CD8-positive, alpha-beta memory T cell (primary cell): ENCODE data around the gene ZC3H7A. TPM values are rescaled to one million over a fixed set of nuclear protein-coding genes. Genes with fewer than 3 reads are reported as not detected.

Experiments
- CTCF ChIA-PET: fragments of 350-600 bp; sonication (Branson Sonifier 250); formaldehyde crosslinking; loops from one replicate; lab custom pipeline; 2021; ENCODE audit warnings: antibody characterized with exemption; lab: Charles Lee
- POLR2A ChIA-PET: fragments of 350-600 bp; sonication (Branson Sonifier 250); formaldehyde crosslinking; loops from one replicate; lab custom pipeline; 2021; ENCODE audit warnings: antibody characterized with exemption; lab: Charles Lee
- DNase-seq, 5 donors: peaks; one replicate each; pipeline versions ENCODE4 v3.0.0 to v3.0.0-alpha.2; 2020 to 2022; ENCODE audit warnings: mixed read lengths in 1 of 5
- H3K27ac ChIP-seq: one replicate; pipeline ENCODE4 v1.7.0; 2013; ENCODE audit warnings: low read depth, mild to moderate bottlenecking, low read length, moderate library complexity
- H3K27me3 ChIP-seq: 2 replicates; pipeline ENCODE4 v1.7.0; 2013; ENCODE audit warnings: low read length, mild to moderate bottlenecking; ENCODE audit not compliant: insufficient read depth, poor library complexity, severe bottlenecking
- H3K36me3 ChIP-seq: 2 replicates; pipeline ENCODE4 v1.7.0; 2013; ENCODE audit warnings: mild to moderate bottlenecking, low read length, moderate library complexity; ENCODE audit not compliant: insufficient read depth
- H3K4me1 ChIP-seq: 2 replicates; pipeline ENCODE4 v1.7.0; 2013; ENCODE audit warnings: mild to moderate bottlenecking, low read length, moderate library complexity; ENCODE audit not compliant: insufficient read depth
- H3K4me3 ChIP-seq: 2 replicates; pipeline ENCODE4 v1.7.0; 2013; ENCODE audit warnings: mild to moderate bottlenecking, low read length
- H3K9me3 ChIP-seq: 2 replicates; pipeline ENCODE4 v1.7.0; 2013; ENCODE audit warnings: mild to moderate bottlenecking, low read length
- H3K27ac Mint-ChIP-seq, 8 donors: one replicate each; pipeline ENCODE4 v1.8.0; 2020 to 2021; ENCODE audit warnings: mixed read lengths in 8 of 8, mild to moderate bottlenecking in 6 of 8, inconsistent platforms in 3 of 8, moderate library complexity in 3 of 8
- H3K27me3 Mint-ChIP-seq, 2 donors: one replicate each; pipeline ENCODE4 v1.8.0; 2020 to 2021; ENCODE audit warnings: mixed read lengths in 2 of 2, mild to moderate bottlenecking in 1 of 2, moderate library complexity in 1 of 2
- H3K36me3 Mint-ChIP-seq, 3 donors: one replicate each; pipeline ENCODE4 v1.8.0; 2020 to 2021; ENCODE audit warnings: mixed read lengths in 3 of 3, inconsistent platforms in 1 of 3, mild to moderate bottlenecking in 1 of 3
- H3K4me1 Mint-ChIP-seq, 3 donors: one replicate each; pipeline ENCODE4 v1.8.0; 2020 to 2021; ENCODE audit warnings: mixed read lengths in 3 of 3, inconsistent platforms in 1 of 3, mild to moderate bottlenecking in 1 of 3
- H3K4me3 Mint-ChIP-seq, 7 donors: one replicate each; pipeline ENCODE4 v1.8.0; 2020 to 2021; ENCODE audit warnings: mixed read lengths in 7 of 7, mild to moderate bottlenecking in 6 of 7, moderate library complexity in 4 of 7, inconsistent platforms in 2 of 7
- H3K9me3 Mint-ChIP-seq, 5 donors: one replicate each; pipeline ENCODE4 v1.8.0; 2020 to 2022; ENCODE audit warnings: mixed read lengths in 5 of 5, mild to moderate bottlenecking in 3 of 5, moderate library complexity in 2 of 5, inconsistent platforms in 1 of 5
- polyA plus RNA-seq: library from polyadenylated mRNA; unstranded; fragments of 300-500 nt; fragmentation: Illumina TruSeq; gene quantifications from one replicate; pipeline ENCODE4 v1.2.3, GENCODE V29; 2021
- total RNA-seq, 2 experiments: library from RNA; stranded (reverse); gene quantifications; one replicate each; pipeline ENCODE4 v1.2.3, GENCODE V29; 2021

ZC3H7A gene
- total and polyA plus RNA-seq, 3 experiments from 2014 or later = 35.6 to 54.2 (median 51.9) TPM

DNA sequence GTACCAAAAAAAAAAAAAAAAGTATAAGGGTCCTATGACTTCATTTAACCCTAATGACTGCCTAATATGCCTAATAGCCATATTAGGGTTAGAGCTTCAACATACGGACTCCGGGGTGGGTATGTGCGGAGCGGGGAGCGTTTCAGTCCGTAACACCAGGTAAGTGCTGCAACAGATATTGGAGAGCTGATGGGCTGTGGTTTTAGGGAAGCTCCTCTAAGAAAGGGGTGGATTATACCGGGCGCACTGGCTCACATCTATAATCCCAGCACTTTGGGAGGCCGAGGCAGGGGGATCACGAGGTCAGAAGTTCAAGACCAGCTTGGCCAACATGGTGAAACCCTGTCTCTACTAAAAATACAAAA is 1.9 kb upstream of the ZC3H7A start:
- no peaks in the 10 kb centered on the region for H3K9me3 ChIP-seq
- Mint-ChIP-seq H3K27me3 (peaks cover 0 to 5% of the 10 kb centered on the region in 2 donors), H3K27ac (peak overlapping the region in 6 of 8 donors; percentile 97 to 100 (median 98)), H3K4me1 (peaks cover 44 to 58% (median 58%) of the 10 kb centered on the region in 3 donors), H3K36me3 (peaks cover 0 to 23% (median 0%) of the 10 kb centered on the region in 3 donors), H3K4me3 (peak overlapping the region in 6 of 7 donors; percentile 23 to 95 (median 81)), H3K9me3 (no peaks in the 10 kb centered on the region)
- peak overlapping the region; percentile 97 for H3K4me3 ChIP-seq
- H3K36me3 ChIP-seq = no peaks in the 10 kb centered on the region
- DNase-seq = no peak
- POLR2A ChIA-PET = interaction anchor here (4.2 kb wide), 1 partner anchor 15 kb away, joined by 45 read pairs; no protein-coding TSS in a partner anchor
- no peaks in the 10 kb centered on the region for H3K27me3 ChIP-seq
- H3K4me1 ChIP-seq = peaks cover 48% of the 10 kb centered on the region
- CTCF ChIA-PET = interaction anchor here (3.5 to 5.2 kb wide), 3 partner anchors 12 to 56 kb away, joined by 21 to 92 read pairs (median 34); partner anchors contain the start of gene TXNDC11
- H3K27ac ChIP-seq = peak overlapping the region; percentile 98

GRCh38 chr16:11797957-11798299 is 870 bp upstream of the ZC3H7A start:
- H3K4me1 Mint-ChIP-seq = peaks cover 53 to 69% (median 69%) of the 10 kb centered on the region in 3 donors
- POLR2A ChIA-PET = interaction anchor here (0.5 to 4.2 kb wide), 7 partner anchors 14 to 148 kb away, joined by 3 to 60 read pairs (median 6); partner anchors contain the start of genes GSPT1 and TXNDC11
- peak overlapping the region; percentile 92 to 97 (median 93) for H3K4me3 Mint-ChIP-seq
- peaks cover 0 to 25% (median 2%) of the 10 kb centered on the region in 3 donors for H3K36me3 Mint-ChIP-seq
- Histone ChIP-seq H3K27ac (peak overlapping the region; percentile 98), H3K4me1 (peaks cover 59% of the 10 kb centered on the region), H3K36me3 (no peaks in the 10 kb centered on the region), H3K27me3 (no peaks in the 10 kb centered on the region), H3K9me3 (no peaks in the 10 kb centered on the region), H3K4me3 (peak overlapping the region; percentile 97)
- CTCF ChIA-PET = interaction anchor here (0.9 to 5.2 kb wide), 15 partner anchors 13 to 402 kb away, joined by 3 to 92 read pairs (median 5); partner anchors contain the start of gene TXNDC11
- H3K27me3 Mint-ChIP-seq = peaks cover 0 to 5% of the 10 kb centered on the region in 2 donors
- H3K9me3 Mint-ChIP-seq = no peaks in the 10 kb centered on the region
- DNase-seq = no peak
- peak overlapping the region; percentile 97 to 100 (median 98) for H3K27ac Mint-ChIP-seq

GRCh38 chr16:11796227-11797165 is 562 bp downstream of the ZC3H7A start:
- peak overlapping the region; percentile 92 for H3K27ac ChIP-seq
- ChIA-PET POLR2A (interaction anchor here (0.7 to 4.2 kb wide), 8 partner anchors 9 to 131 kb away, joined by 3 to 60 read pairs (median 7); partner anchors contain the start of genes GSPT1 and TXNDC11), CTCF (interaction anchor here (0.7 to 5.2 kb wide), 18 partner anchors 13 to 400 kb away, joined by 3 to 92 read pairs (median 5); partner anchors contain the start of genes RSL1D1 and TXNDC11)
- no peaks in the 10 kb centered on the region for H3K9me3 ChIP-seq
- peak overlapping the region; percentile 68 for H3K4me3 ChIP-seq
- peaks cover 71% of the 10 kb centered on the region for H3K4me1 ChIP-seq
- DNase-seq = peak; percentile 13 to 61 (median 34)
- no peaks in the 10 kb centered on the region for H3K9me3 Mint-ChIP-seq
- H3K4me1 Mint-ChIP-seq = peaks cover 62 to 79% (median 77%) of the 10 kb centered on the region in 3 donors
- peak overlapping the region; percentile 80 to 97 (median 95) for H3K4me3 Mint-ChIP-seq
- H3K27me3 Mint-ChIP-seq = peaks cover 0 to 7% of the 10 kb centered on the region in 2 donors
- peak overlapping the region; percentile 92 to 100 (median 97) for H3K27ac Mint-ChIP-seq
- H3K27me3 ChIP-seq = no peaks in the 10 kb centered on the region
- peaks cover 0 to 28% (median 2%) of the 10 kb centered on the region in 3 donors for H3K36me3 Mint-ChIP-seq
- no peaks in the 10 kb centered on the region for H3K36me3 ChIP-seq

DNA sequence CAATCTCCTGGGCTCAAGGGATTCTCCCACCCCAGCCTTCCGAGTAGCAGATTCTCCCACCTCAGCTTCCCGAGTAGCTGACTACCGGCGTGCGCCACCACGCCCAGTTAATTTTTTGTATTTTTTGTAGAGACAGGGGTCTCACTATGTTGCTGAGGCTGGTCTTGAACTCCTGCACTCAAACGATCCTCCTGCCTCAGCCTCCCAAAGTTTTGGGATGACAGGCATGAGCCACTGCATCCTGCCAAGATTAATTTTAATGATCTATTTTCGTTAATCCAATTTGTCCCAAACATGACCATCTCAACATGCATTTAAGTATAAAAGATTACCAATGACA is 1.2 kb downstream of the ZC3H7A start:
- Histone ChIP-seq H3K27me3 (no peaks in the 10 kb centered on the region), H3K36me3 (no peaks in the 10 kb centered on the region), H3K4me3 (peak overlapping the region; percentile 68), H3K27ac (peak overlapping the region; percentile 92), H3K4me1 (peaks cover 76% of the 10 kb centered on the region), H3K9me3 (no peaks in the 10 kb centered on the region)
- H3K36me3 Mint-ChIP-seq = peaks cover 0 to 33% (median 2%) of the 10 kb centered on the region in 3 donors
- H3K4me3 Mint-ChIP-seq = peak overlapping the region; percentile 80 to 97 (median 95)
- no peak for DNase-seq
- H3K27me3 Mint-ChIP-seq = peaks cover 0 to 7% of the 10 kb centered on the region in 2 donors
- CTCF ChIA-PET = interaction anchor here (1.1 to 5.2 kb wide), 6 partner anchors 12 to 264 kb away, joined by 4 to 92 read pairs (median 8); partner anchors contain the start of gene TXNDC11
- H3K4me1 Mint-ChIP-seq = peaks cover 67 to 83% (median 81%) of the 10 kb centered on the region in 3 donors
- no peaks in the 10 kb centered on the region for H3K9me3 Mint-ChIP-seq
- POLR2A ChIA-PET = interaction anchor here (0.7 to 4.2 kb wide), 5 partner anchors 9 to 130 kb away, joined by 3 to 60 read pairs (median 8); partner anchors contain the start of gene TXNDC11
- peak overlapping the region; percentile 87 to 100 (median 94) for H3K27ac Mint-ChIP-seq

DNA sequence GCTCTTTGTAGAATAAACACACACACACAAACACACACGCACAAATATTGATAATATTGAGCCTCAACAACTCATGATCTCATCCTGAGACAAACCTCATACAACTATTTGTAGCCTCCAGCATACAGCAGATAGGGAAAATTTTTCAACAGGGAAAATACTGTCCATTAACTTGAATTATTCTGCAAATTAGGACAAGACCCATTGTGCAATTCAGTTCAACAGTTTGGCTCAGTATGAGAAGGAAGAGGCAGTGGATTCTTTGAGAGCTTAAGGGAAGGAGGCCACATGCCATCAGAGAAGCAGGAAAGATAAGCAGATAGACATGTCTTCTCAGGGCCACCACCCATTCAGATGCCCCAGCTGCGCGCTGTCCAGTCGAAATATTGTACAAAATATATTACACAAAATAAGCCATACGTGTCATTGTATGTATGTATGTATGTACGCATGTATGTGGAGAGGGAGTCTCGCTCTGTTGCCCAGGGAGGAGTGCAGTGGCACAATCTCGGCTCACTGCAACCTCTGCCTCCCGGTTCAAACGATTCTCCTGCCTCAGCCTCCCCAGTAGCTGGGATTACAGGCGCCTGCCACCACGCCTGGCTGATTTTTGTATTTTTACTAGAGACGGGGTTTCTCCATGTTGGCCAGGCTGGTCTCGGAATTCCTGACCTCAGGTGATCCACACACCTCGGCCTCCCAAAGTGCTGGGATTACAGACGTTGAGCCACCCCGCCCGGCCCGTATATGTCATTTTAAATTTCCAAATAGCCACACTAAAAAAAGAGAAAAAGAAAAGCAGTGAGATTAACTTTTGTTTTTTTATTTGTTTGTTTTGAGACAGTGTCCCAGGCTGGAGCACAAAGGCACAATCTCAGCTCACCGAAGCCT is 1.8 kb downstream of the ZC3H7A start:
- peak overlapping the region; percentile 68 for H3K4me3 ChIP-seq
- H3K36me3 Mint-ChIP-seq = peaks cover 0 to 35% (median 4%) of the 10 kb centered on the region in 3 donors
- no peaks in the 10 kb centered on the region for H3K36me3 ChIP-seq
- H3K4me1 Mint-ChIP-seq = peaks cover 66 to 83% (median 81%) of the 10 kb centered on the region in 3 donors
- H3K9me3 ChIP-seq = no peaks in the 10 kb centered on the region
- no peaks in the 10 kb centered on the region for H3K9me3 Mint-ChIP-seq
- CTCF ChIA-PET = interaction anchor here (2.4 to 5.2 kb wide), 2 partner anchors 11 to 26 kb away, joined by 8 to 92 read pairs; no protein-coding TSS in a partner anchor
- no peak for DNase-seq
- POLR2A ChIA-PET = interaction anchor here (0.7 to 4.2 kb wide), 4 partner anchors 11 to 52 kb away, joined by 3 to 60 read pairs (median 24); partner anchors contain the start of gene TXNDC11
- H3K4me3 Mint-ChIP-seq = peak overlapping the region; percentile 80 to 97 (median 95)
- peak overlapping the region; percentile 87 to 100 (median 94) for H3K27ac Mint-ChIP-seq
- peaks cover 0 to 7% of the 10 kb centered on the region in 2 donors for H3K27me3 Mint-ChIP-seq
- no peaks in the 10 kb centered on the region for H3K27me3 ChIP-seq
- peak overlapping the region; percentile 5 for H3K27ac ChIP-seq
- H3K4me1 ChIP-seq = peaks cover 74% of the 10 kb centered on the region

GRCh38 chr16:11794447-11794846 is 2.6 kb downstream of the ZC3H7A start:
- Mint-ChIP-seq H3K27me3 (peaks cover 0 to 7% of the 10 kb centered on the region in 2 donors), H3K4me1 (peaks cover 65 to 81% (median 78%) of the 10 kb centered on the region in 3 donors), H3K27ac (peak overlapping the region; percentile 87 to 100 (median 94)), H3K36me3 (peaks cover 0 to 38% (median 6%) of the 10 kb centered on the region in 3 donors), H3K4me3 (peak overlapping the region; percentile 45 to 97 (median 94)), H3K9me3 (no peaks in the 10 kb centered on the region)
- no peaks in the 10 kb centered on the region for H3K27me3 ChIP-seq
- no peak for DNase-seq
- CTCF ChIA-PET = interaction anchor here (1.1 to 5.2 kb wide), 2 partner anchors 10 to 11 kb away, joined by 3 to 92 read pairs; no protein-coding TSS in a partner anchor
- no peaks in the 10 kb centered on the region for H3K9me3 ChIP-seq
- H3K4me1 ChIP-seq = peaks cover 68% of the 10 kb centered on the region
- POLR2A ChIA-PET = interaction anchor here (0.7 kb wide), 1 partner anchor 44 kb away, joined by 3 read pairs; no protein-coding TSS in a partner anchor
- no peaks in the 10 kb centered on the region for H3K36me3 ChIP-seq
- no peak overlapping the region for H3K27ac ChIP-seq
- no peak overlapping the region for H3K4me3 ChIP-seq
